HepG2 (cell line): ENCODE data around the gene ESYT1. TPM values are rescaled to one million over a fixed set of nuclear protein-coding genes. Genes with fewer than 3 reads are reported as not detected.

Source experiments
- BATF2 ChIP-seq: sonication (generic); formaldehyde crosslinking; IDR thresholded peaks from 2 replicates; pipeline ENCODE4 v1.8.0; 2022; ENCODE audit warnings: mild to moderate bottlenecking, missing genetic modification reagents, moderate library complexity
- CAMTA2 ChIP-seq: sonication (generic); formaldehyde crosslinking; IDR thresholded peaks from 2 replicates; pipeline ENCODE4 v1.4.0; 2020; ENCODE audit warnings: mild to moderate bottlenecking, missing genetic modification reagents, borderline replicate concordance
- CENPX ChIP-seq: sonication (generic); formaldehyde crosslinking; IDR thresholded peaks from 2 replicates; pipeline ENCODE4 v1.9.0; 2021; ENCODE audit warnings: mild to moderate bottlenecking, missing genetic modification reagents, moderate library complexity
- EZH2 ChIP-seq: conservative IDR thresholded peaks from 2 replicates; pipeline ENCODE4 v1.6.1; 2012; ENCODE audit warnings: mild to moderate bottlenecking, low read depth, low read length, moderate library complexity
- FOXA3 ChIP-seq: IDR thresholded peaks from 2 replicates; pipeline ENCODE4 v1.6.1; 2016; ENCODE audit warnings: missing genetic modification reagents, missing compliant biosample characterization
- GABPB1 ChIP-seq: IDR thresholded peaks from 2 replicates; pipeline ENCODE4 v1.6.1; 2016; ENCODE audit warnings: mild to moderate bottlenecking, missing genetic modification reagents, moderate library complexity, missing compliant biosample characterization
- HOXA7 ChIP-seq: sonication (generic); formaldehyde crosslinking; IDR thresholded peaks from 2 replicates; pipeline ENCODE4 v1.8.1; 2022; ENCODE audit warnings: mild to moderate bottlenecking, missing genetic modification reagents, moderate library complexity
- IKZF1 ChIP-seq: fragments of 450-650 bp; IDR thresholded peaks from 2 replicates; pipeline ENCODE4 v1.7.1; 2016
- RBAK ChIP-seq: sonication (generic); formaldehyde crosslinking; IDR thresholded peaks from 2 replicates; pipeline ENCODE4 v1.5.1; 2020; ENCODE audit warnings: mild to moderate bottlenecking, missing genetic modification reagents
- REL ChIP-seq: sonication (generic); formaldehyde crosslinking; conservative IDR thresholded peaks from 2 replicates; pipeline ENCODE4 v1.8.0; 2022; ENCODE audit warnings: mild to moderate bottlenecking, missing genetic modification reagents, moderate library complexity
- SMAD1 ChIP-seq: sonication (generic); formaldehyde crosslinking; IDR thresholded peaks from 2 replicates; pipeline ENCODE4 v1.4.0; 2020; ENCODE audit warnings: missing genetic modification reagents, low read depth, mild to moderate bottlenecking, borderline replicate concordance
- ZNF251 ChIP-seq: sonication (generic); formaldehyde crosslinking; IDR thresholded peaks from 2 replicates; pipeline ENCODE4 v1.9.0; 2021; ENCODE audit warnings: mild to moderate bottlenecking, missing genetic modification reagents
- ZNF570 ChIP-seq: sonication (generic); formaldehyde crosslinking; IDR thresholded peaks from 2 replicates; pipeline ENCODE4 v1.4.0; 2020; ENCODE audit warnings: mild to moderate bottlenecking, missing genetic modification reagents, borderline replicate concordance
- ZNF614 ChIP-seq: IDR thresholded peaks from 2 replicates; pipeline ENCODE4 v1.6.1; 2018; ENCODE audit warnings: missing biosample characterization, missing genetic modification reagents, inconsistent platforms, borderline replicate concordance
- ZNF709 ChIP-seq: sonication (generic); formaldehyde crosslinking; IDR thresholded peaks from 2 replicates; pipeline ENCODE4 v1.5.0; 2020; ENCODE audit warnings: mild to moderate bottlenecking, missing genetic modification reagents
- ZNF746 ChIP-seq: sonication (generic); formaldehyde crosslinking; IDR thresholded peaks from 2 replicates; pipeline ENCODE4 v1.8.0; 2022; ENCODE audit warnings: mild to moderate bottlenecking, missing genetic modification reagents
- polyA plus RNA-seq, 8 experiments: library from polyadenylated mRNA; depleted of rRNA in 3 of 8; stranded (reverse) in 7 of 8; unstranded in 1 of 8; fragments of >200 nt; fragmentation: Illumina TruSeq in 4 of 8; extraction: Trizol in 4 of 8; gene quantifications; 2 replicates each; pipeline versions ENCODE4 v1.2.1 to v1.2.3, GENCODE V29; 2011 to 2016; ENCODE audit warnings: low read depth in 4 of 8, missing spikeins in 1 of 8, mixed read lengths in 1 of 8; ENCODE audit not compliant: insufficient read depth in 1 of 8
- total RNA-seq, 5 experiments: library from RNA; depleted of rRNA; stranded (reverse); fragments of >200 nt; fragmentation: Illumina TruSeq; extraction: Trizol; gene quantifications; 2 replicates each; pipeline ENCODE4 v1.2.3, GENCODE V29; 2016; ENCODE audit warnings: low read depth in 1 of 5
- TF ChIP-seq, protein P1 (sequence below): fragments of 450-650 bp; IDR thresholded peaks from 2 replicates; pipeline ENCODE4 v1.6.1; 2017; ENCODE audit warnings: mild to moderate bottlenecking
- TF ChIP-seq, protein P2 (sequence below), 2 experiments: sonication (generic) in 1 of 2; formaldehyde crosslinking in 1 of 2; IDR thresholded peaks; 2 replicates each; pipeline versions ENCODE4 v1.4.0 to v1.6.1; 2018 to 2020; ENCODE audit warnings: missing genetic modification reagents in 2 of 2, borderline replicate concordance in 1 of 2, low read depth in 1 of 2, mild to moderate bottlenecking in 1 of 2, missing biosample characterization in 1 of 2
- TF ChIP-seq, protein P3 (sequence below): sonication (generic); formaldehyde crosslinking; IDR thresholded peaks from 2 replicates; pipeline ENCODE4 v1.4.0; 2020; ENCODE audit warnings: mild to moderate bottlenecking, missing genetic modification reagents, borderline replicate concordance

Gene ESYT1
- total and polyA plus RNA-seq, 2 of the 13 experiments (the other 11 are each of a cell fraction or from before 2014, with no cell fraction given): 66.9 to 71.0 TPM

DNA sequence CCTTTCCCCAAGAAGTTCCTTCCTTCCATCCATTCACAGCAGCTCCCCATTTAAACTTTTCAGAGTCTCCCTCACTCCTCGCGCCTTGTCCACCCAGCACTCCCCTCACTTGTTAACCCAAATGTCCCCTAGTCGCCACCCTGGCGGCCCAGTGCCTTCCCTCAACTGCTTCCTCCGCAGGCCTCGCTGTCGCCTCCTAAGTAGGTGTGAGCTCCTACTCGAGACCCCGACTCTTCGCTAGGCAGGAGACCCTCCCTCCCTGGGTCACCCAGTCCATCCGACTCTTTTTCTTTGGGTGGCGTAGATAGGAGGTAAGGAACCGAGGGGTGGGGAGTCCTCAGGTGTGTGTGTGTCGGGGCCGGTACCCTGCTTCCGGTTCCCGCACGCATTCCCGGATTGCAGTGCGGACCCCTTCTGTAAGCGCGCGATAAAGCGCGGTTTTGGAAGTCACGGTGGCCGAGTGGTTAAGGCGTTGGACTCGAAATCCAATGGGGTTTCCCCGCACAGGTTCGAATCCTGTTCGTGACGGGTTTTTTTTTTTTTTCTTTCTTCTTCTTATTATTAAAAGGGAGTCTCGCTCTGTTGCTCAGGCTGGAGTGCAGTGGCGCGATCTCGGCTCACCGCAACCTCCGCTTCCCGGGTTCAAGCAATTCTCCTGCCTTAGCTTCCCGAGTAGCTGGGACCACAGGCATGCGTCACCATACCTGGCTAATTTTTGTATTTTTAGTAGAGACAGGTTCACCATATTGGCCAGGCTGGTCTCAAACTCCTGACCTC, 62.0 kb downstream of the ESYT1 start (continued):
- TF ChIP-seq, protein P1, sequence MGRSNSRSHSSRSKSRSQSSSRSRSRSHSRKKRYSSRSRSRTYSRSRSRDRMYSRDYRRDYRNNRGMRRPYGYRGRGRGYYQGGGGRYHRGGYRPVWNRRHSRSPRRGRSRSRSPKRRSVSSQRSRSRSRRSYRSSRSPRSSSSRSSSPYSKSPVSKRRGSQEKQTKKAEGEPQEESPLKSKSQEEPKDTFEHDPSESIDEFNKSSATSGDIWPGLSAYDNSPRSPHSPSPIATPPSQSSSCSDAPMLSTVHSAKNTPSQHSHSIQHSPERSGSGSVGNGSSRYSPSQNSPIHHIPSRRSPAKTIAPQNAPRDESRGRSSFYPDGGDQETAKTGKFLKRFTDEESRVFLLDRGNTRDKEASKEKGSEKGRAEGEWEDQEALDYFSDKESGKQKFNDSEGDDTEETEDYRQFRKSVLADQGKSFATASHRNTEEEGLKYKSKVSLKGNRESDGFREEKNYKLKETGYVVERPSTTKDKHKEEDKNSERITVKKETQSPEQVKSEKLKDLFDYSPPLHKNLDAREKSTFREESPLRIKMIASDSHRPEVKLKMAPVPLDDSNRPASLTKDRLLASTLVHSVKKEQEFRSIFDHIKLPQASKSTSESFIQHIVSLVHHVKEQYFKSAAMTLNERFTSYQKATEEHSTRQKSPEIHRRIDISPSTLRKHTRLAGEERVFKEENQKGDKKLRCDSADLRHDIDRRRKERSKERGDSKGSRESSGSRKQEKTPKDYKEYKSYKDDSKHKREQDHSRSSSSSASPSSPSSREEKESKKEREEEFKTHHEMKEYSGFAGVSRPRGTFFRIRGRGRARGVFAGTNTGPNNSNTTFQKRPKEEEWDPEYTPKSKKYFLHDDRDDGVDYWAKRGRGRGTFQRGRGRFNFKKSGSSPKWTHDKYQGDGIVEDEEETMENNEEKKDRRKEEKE: no peak
- TF ChIP-seq ZNF709 (CRISPR knock-in tag): peak; percentile 58; the same call in 1 of the 2 replicates
- TF ChIP-seq, protein P2, sequence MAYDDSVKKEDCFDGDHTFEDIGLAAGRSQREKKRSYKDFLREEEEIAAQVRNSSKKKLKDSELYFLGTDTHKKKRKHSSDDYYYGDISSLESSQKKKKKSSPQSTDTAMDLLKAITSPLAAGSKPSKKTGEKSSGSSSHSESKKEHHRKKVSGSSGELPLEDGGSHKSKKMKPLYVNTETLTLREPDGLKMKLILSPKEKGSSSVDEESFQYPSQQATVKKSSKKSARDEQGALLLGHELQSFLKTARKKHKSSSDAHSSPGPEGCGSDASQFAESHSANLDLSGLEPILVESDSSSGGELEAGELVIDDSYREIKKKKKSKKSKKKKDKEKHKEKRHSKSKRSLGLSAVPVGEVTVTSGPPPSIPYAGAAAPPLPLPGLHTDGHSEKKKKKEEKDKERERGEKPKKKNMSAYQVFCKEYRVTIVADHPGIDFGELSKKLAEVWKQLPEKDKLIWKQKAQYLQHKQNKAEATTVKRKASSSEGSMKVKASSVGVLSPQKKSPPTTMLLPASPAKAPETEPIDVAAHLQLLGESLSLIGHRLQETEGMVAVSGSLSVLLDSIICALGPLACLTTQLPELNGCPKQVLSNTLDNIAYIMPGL (CRISPR knock-in tag; IDR thresholded peaks at IDR 0.05; ENCODE audit: borderline replicate concordance in 1 of 2, low read depth in 1 of 2): peak; percentile 96 to 100
- no peak; the same call in 1 of the 2 replicates for TF ChIP-seq ZNF746 (CRISPR knock-in tag)
- 0 out of 2 replicates have a peak, but pooled peaks have one; percentile 41 for TF ChIP-seq ZNF570
- TF ChIP-seq EZH2: no peak
- TF ChIP-seq CENPX: no peak
- TF ChIP-seq GABPB1 (CRISPR knock-in tag): peak; percentile 92
- no peak for TF ChIP-seq ZNF614
- peak; percentile 11; the same call in 1 of the 2 replicates for TF ChIP-seq FOXA3 (CRISPR knock-in tag)
- TF ChIP-seq REL: no peak
- 0 out of 2 replicates have a peak, but pooled peaks have one; percentile 68 for TF ChIP-seq SMAD1 (CRISPR knock-in tag)
- no peak for TF ChIP-seq IKZF1
- peak; percentile 21; the same call in 1 of the 2 replicates for TF ChIP-seq BATF2 (CRISPR knock-in tag)
- TF ChIP-seq CAMTA2 (CRISPR knock-in tag): no peak
- TF ChIP-seq, protein P3, sequence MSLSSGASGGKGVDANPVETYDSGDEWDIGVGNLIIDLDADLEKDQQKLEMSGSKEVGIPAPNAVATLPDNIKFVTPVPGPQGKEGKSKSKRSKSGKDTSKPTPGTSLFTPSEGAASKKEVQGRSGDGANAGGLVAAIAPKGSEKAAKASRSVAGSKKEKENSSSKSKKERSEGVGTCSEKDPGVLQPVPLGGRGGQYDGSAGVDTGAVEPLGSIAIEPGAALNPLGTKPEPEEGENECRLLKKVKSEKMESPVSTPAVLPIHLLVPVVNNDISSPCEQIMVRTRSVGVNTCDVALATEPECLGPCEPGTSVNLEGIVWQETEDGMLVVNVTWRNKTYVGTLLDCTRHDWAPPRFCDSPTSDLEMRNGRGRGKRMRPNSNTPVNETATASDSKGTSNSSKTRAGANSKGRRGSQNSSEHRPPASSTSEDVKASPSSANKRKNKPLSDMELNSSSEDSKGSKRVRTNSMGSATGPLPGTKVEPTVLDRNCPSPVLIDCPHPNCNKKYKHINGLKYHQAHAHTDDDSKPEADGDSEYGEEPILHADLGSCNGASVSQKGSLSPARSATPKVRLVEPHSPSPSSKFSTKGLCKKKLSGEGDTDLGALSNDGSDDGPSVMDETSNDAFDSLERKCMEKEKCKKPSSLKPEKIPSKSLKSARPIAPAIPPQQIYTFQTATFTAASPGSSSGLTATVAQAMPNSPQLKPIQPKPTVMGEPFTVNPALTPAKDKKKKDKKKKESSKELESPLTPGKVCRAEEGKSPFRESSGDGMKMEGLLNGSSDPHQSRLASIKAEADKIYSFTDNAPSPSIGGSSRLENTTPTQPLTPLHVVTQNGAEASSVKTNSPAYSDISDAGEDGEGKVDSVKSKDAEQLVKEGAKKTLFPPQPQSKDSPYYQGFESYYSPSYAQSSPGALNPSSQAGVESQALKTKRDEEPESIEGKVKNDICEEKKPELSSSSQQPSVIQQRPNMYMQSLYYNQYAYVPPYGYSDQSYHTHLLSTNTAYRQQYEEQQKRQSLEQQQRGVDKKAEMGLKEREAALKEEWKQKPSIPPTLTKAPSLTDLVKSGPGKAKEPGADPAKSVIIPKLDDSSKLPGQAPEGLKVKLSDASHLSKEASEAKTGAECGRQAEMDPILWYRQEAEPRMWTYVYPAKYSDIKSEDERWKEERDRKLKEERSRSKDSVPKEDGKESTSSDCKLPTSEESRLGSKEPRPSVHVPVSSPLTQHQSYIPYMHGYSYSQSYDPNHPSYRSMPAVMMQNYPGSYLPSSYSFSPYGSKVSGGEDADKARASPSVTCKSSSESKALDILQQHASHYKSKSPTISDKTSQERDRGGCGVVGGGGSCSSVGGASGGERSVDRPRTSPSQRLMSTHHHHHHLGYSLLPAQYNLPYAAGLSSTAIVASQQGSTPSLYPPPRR (CRISPR knock-in tag): no peak
- TF ChIP-seq ZNF251 (CRISPR knock-in tag): no peak
- no peak for TF ChIP-seq HOXA7
- TF ChIP-seq RBAK (CRISPR knock-in tag): no peak
